KMS-11 (cell line): ENCODE measurements around the gene PARD3B.

Source experiments
- H2AFZ ChIP-seq: fragments of 200-600 bp; sonication (generic); 2 replicates; pipeline ENCODE4 v1.6.1; 2016; ENCODE audit warnings: antibody characterized with exemption, mixed run types, low read depth
- H3K27ac ChIP-seq: fragments of 200-600 bp; sonication (generic); 2 replicates; pipeline ENCODE4 v1.6.1; 2016; ENCODE audit warnings: mild to moderate bottlenecking, mixed run types
- H3K27me3 ChIP-seq: fragments of 200-600 bp; sonication (generic); 2 replicates; pipeline ENCODE4 v1.6.1; 2017; ENCODE audit warnings: mild to moderate bottlenecking, low read depth, mixed run types, moderate library complexity; ENCODE audit not compliant: insufficient read depth
- H3K36me3 ChIP-seq: fragments of 200-600 bp; sonication (generic); 2 replicates; pipeline ENCODE4 v1.6.1; 2017; ENCODE audit warnings: mild to moderate bottlenecking, mixed run types; ENCODE audit not compliant: insufficient read depth
- H3K4me1 ChIP-seq: fragments of 200-600 bp; sonication (generic); 2 replicates; pipeline ENCODE4 v1.6.1; 2016; ENCODE audit warnings: mild to moderate bottlenecking, low read depth, mixed run types; ENCODE audit not compliant: poor library complexity, severe bottlenecking
- H3K4me2 ChIP-seq: fragments of 200-600 bp; sonication (generic); 2 replicates; pipeline ENCODE4 v1.7.0; 2016; ENCODE audit warnings: mild to moderate bottlenecking, mixed run types
- H3K4me3 ChIP-seq: fragments of 200-600 bp; sonication (generic); IDR thresholded peaks from 2 replicates; pipeline ENCODE4 v1.6.1; 2017; ENCODE audit warnings: low read depth, low read length, mixed read lengths; ENCODE audit not compliant: insufficient read depth
- H3K79me2 ChIP-seq: fragments of 200-600 bp; sonication (generic); 2 replicates; pipeline ENCODE4 v1.6.1; 2016; ENCODE audit warnings: low read depth, mixed run types; ENCODE audit not compliant: insufficient read depth
- H3K9ac ChIP-seq: fragments of 200-600 bp; sonication (generic); 2 replicates; pipeline ENCODE4 v1.6.1; 2016; ENCODE audit warnings: mild to moderate bottlenecking, mixed run types
- H4K20me1 ChIP-seq: fragments of 200-600 bp; sonication (generic); 2 replicates; pipeline ENCODE4 v1.6.1; 2016; ENCODE audit warnings: mild to moderate bottlenecking, mixed run types; ENCODE audit not compliant: insufficient read depth
- TF ChIP-seq, protein P1 (sequence below): fragments of 200-600 bp; sonication (generic); conservative IDR thresholded peaks from 2 replicates; pipeline ENCODE4 v1.6.1; 2017; ENCODE audit warnings: low read depth, mild to moderate bottlenecking, antibody characterized with exemption, low read length, moderate library complexity, mixed read lengths

The PARD3B gene

DNA sequence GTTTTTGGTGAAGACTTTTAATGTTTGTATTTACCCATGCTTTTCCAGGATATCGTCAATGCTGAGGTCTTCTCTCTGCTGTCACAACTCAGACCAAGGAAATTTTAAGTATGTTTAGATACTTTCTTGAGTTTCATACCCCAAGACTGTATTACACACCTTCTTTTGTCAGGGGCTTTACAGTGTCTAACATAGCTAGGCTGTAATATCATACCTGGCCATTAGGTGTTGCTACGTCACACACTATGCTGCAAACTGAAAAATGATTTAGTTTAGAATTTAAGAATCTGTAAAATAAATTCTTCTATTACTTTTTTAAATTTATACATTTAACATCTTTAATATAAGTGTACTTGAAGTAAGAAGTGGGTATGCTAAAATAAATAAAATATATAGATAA, 778.7 kb downstream of the PARD3B start:
- H3K27ac ChIP-seq: no peak overlapping the region
- no peaks in the 10 kb centered on the region for H3K27me3 ChIP-seq
- H3K4me2 ChIP-seq: no peak overlapping the region
- H4K20me1 ChIP-seq: no peaks in the 10 kb centered on the region
- H2AFZ ChIP-seq: no peak overlapping the region
- no peaks in the 10 kb centered on the region for H3K36me3 ChIP-seq
- no peak overlapping the region for H3K4me3 ChIP-seq
- H3K4me1 ChIP-seq: no peaks in the 10 kb centered on the region
- TF ChIP-seq, protein P1, sequence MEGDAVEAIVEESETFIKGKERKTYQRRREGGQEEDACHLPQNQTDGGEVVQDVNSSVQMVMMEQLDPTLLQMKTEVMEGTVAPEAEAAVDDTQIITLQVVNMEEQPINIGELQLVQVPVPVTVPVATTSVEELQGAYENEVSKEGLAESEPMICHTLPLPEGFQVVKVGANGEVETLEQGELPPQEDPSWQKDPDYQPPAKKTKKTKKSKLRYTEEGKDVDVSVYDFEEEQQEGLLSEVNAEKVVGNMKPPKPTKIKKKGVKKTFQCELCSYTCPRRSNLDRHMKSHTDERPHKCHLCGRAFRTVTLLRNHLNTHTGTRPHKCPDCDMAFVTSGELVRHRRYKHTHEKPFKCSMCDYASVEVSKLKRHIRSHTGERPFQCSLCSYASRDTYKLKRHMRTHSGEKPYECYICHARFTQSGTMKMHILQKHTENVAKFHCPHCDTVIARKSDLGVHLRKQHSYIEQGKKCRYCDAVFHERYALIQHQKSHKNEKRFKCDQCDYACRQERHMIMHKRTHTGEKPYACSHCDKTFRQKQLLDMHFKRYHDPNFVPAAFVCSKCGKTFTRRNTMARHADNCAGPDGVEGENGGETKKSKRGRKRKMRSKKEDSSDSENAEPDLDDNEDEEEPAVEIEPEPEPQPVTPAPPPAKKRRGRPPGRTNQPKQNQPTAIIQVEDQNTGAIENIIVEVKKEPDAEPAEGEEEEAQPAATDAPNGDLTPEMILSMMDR: no peak; the same call in 1 of the 2 replicates
- no peaks in the 10 kb centered on the region for H3K79me2 ChIP-seq
- H3K9ac ChIP-seq: no peak overlapping the region

DNA sequence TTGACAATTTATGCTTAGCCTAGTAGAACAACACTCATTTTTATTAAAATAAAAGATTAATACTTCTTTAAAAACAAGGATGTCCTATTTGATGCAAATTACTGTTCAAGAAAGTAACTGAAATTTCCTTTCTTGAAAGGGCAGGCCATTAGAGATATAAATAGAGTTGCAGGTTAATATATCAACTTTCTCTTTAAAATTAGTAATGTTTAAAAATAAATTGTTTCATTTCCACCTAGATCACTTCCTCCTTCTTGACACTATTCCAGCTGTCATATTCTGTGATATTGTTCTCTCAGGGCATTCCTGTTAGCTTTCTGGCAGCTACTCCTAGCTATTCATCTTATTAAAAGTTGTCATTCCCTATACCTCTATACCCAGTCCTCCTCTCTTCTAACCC, 779.1 kb downstream of the PARD3B start:
- TF ChIP-seq, protein P1: no peak; the same call in 1 of the 2 replicates
- H3K4me2 ChIP-seq: no peak overlapping the region
- no peaks in the 10 kb centered on the region for H3K27me3 ChIP-seq
- no peaks in the 10 kb centered on the region for H4K20me1 ChIP-seq
- no peaks in the 10 kb centered on the region for H3K4me1 ChIP-seq
- H2AFZ ChIP-seq: no peak overlapping the region
- no peak overlapping the region for H3K9ac ChIP-seq
- no peaks in the 10 kb centered on the region for H3K36me3 ChIP-seq
- no peak overlapping the region for H3K4me3 ChIP-seq
- no peak overlapping the region for H3K27ac ChIP-seq
- H3K79me2 ChIP-seq: no peaks in the 10 kb centered on the region

DNA sequence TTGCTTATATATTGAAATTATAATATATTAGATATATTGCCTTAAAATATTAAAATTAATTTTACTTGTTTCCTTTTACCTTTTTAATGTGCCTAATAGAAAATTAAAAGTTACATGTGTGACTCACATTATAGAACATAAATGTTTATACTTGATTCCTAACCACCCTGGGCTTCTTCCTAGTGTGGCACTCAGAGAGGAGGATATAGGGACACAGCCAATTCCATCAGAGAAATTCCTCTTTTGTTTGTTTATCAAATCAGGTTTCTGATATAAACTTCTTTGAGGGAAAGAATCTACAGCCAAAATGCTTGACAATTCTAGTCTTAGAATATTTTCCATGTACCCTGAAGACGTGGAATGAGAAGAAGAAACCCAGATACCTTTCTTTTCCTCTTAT, 788.1 kb downstream of the PARD3B start:
- Histone ChIP-seq H2AFZ (no peak overlapping the region), H3K4me2 (no peak overlapping the region), H3K36me3 (no peaks in the 10 kb centered on the region), H3K4me1 (no peaks in the 10 kb centered on the region), H4K20me1 (no peaks in the 10 kb centered on the region), H3K9ac (no peak overlapping the region), H3K79me2 (no peaks in the 10 kb centered on the region), H3K27me3 (no peaks in the 10 kb centered on the region), H3K27ac (no peak overlapping the region), H3K4me3 (no peak overlapping the region)
- TF ChIP-seq, protein P1: no peak

DNA sequence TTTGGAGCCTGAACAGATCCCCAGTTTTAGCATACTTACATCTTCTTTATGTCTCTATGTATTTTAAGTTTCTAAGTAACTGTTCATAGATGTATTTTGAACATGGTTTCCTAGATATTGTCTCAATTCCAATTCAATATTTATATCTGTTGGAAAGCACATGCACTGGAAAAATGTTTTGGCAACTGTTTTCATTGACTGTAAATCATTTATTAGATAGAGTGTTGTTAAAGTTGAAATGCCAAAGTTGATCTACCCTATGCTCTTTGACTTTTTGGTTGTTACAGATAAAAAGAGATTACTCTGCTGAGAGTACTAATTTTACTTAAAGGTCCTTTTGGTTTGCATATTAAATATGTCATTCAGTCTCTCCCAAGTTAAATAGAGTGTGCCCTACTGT, 792.0 kb downstream of the PARD3B start:
- TF ChIP-seq, protein P1: no peak
- H3K4me1 ChIP-seq: no peaks in the 10 kb centered on the region

DNA sequence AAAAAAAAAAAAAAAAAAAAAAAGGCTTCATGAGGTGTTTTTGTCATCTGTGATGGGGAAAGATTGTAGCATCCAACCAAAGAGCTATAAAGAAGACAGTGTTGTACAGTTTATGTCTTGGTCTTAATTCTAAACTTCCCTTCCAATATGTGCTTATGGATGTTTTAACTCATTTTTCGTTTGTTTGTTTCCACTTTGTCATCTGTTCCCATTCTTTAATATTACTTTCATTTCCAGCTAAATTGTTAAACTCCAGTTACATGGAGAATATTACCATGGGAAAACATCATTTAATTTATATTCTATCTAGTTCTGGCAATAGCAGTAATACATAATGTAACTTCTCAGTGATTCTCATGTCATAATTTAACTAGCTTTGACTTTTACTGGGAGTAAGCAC, 792.9 kb downstream of the PARD3B start:
- H3K4me2 ChIP-seq: no peak overlapping the region
- no peaks in the 10 kb centered on the region for H3K4me1 ChIP-seq
- no peak overlapping the region for H3K9ac ChIP-seq
- H3K4me3 ChIP-seq: no peak overlapping the region
- no peaks in the 10 kb centered on the region for H4K20me1 ChIP-seq
- TF ChIP-seq, protein P1: no peak
- H3K36me3 ChIP-seq: no peaks in the 10 kb centered on the region
- no peaks in the 10 kb centered on the region for H3K27me3 ChIP-seq
- H3K27ac ChIP-seq: no peak overlapping the region
- no peak overlapping the region for H2AFZ ChIP-seq
- H3K79me2 ChIP-seq: no peaks in the 10 kb centered on the region

More for the DNA sequence above, 792.0 kb downstream of the PARD3B start:
- Histone ChIP-seq H3K27ac (no peak overlapping the region), H4K20me1 (no peaks in the 10 kb centered on the region), H3K27me3 (no peaks in the 10 kb centered on the region), H3K4me2 (no peak overlapping the region), H3K36me3 (no peaks in the 10 kb centered on the region), H3K9ac (no peak overlapping the region), H3K79me2 (no peaks in the 10 kb centered on the region), H2AFZ (no peak overlapping the region), H3K4me3 (no peak overlapping the region)
